GM23338 (cell line): Measurements from ENCODE around the gene REM2. TPM values are rescaled to one million over a fixed set of nuclear protein-coding genes. Genes with fewer than 3 reads are reported as not detected.
A peak's percentile ranks its signal among the peaks of the same experiment; 100 is the strongest.

Experiments
- ATAC-seq: fragments of 200-7000 bp; cut with Tn5 transposase; 3 replicates; pipeline ENCODE4 v1.9.1; 2020
- DNase-seq: peaks from one replicate; pipeline ENCODE4 v3.0.0-alpha.2; 2015; ENCODE audit warnings: low spot score
- H2AFZ ChIP-seq: fragments of 200-600 bp; sonication (generic); 2 replicates; pipeline ENCODE4 v1.8.0; 2016; ENCODE audit warnings: antibody characterized with exemption, mild to moderate bottlenecking, moderate library complexity
- H3F3A ChIP-seq: fragments of 200-600 bp; sonication (generic); replicated peaks from 2 replicates; pipeline ENCODE4 v1.8.0; 2017; ENCODE audit warnings: antibody characterized with exemption, mixed run types, low read depth
- H3K27ac ChIP-seq: fragments of 200-600 bp; sonication (generic); 2 replicates; pipeline ENCODE4 v1.6.1; 2016; ENCODE audit warnings: low read depth
- H3K27me3 ChIP-seq: fragments of 200-600 bp; sonication (generic); 2 replicates; pipeline ENCODE4 v1.8.0; 2016; ENCODE audit warnings: mild to moderate bottlenecking, mixed run types, moderate library complexity; ENCODE audit not compliant: insufficient read depth
- H3K36me3 ChIP-seq: fragments of 200-600 bp; sonication (generic); 2 replicates; pipeline ENCODE4 v1.8.0; 2016; ENCODE audit warnings: mild to moderate bottlenecking; ENCODE audit not compliant: insufficient read depth
- H3K4me1 ChIP-seq: fragments of 200-600 bp; sonication (generic); 2 replicates; pipeline ENCODE4 v1.8.0; 2016; ENCODE audit warnings: mild to moderate bottlenecking, moderate library complexity; ENCODE audit not compliant: insufficient read depth
- H3K4me2 ChIP-seq: fragments of 200-600 bp; sonication (generic); 2 replicates; pipeline ENCODE4 v1.7.1; 2017; ENCODE audit warnings: mixed run types
- H3K4me3 ChIP-seq: fragments of 200-600 bp; sonication (generic); 2 replicates; pipeline ENCODE4 v1.6.1; 2016; ENCODE audit warnings: mixed run types
- H3K79me2 ChIP-seq: fragments of 200-600 bp; sonication (generic); replicated peaks from 2 replicates; pipeline ENCODE4 v1.8.0; 2017; ENCODE audit warnings: mild to moderate bottlenecking; ENCODE audit not compliant: insufficient read depth
- H3K9me2 ChIP-seq: fragments of 200-600 bp; sonication (generic); 2 replicates; pipeline ENCODE4 v1.8.0; 2017; ENCODE audit not compliant: insufficient read depth
- H4K20me1 ChIP-seq: fragments of 200-600 bp; sonication (generic); replicated peaks from 2 replicates; pipeline ENCODE4 v1.8.0; 2017; ENCODE audit warnings: mild to moderate bottlenecking; ENCODE audit not compliant: insufficient read depth
- H3K27ac Mint-ChIP-seq: 2 replicates; pipeline ENCODE4 v1.8.0; 2020; ENCODE audit warnings: inconsistent platforms, mild to moderate bottlenecking, moderate library complexity, mixed read lengths
- H3K27me3 Mint-ChIP-seq: 3 replicates; pipeline ENCODE4 v1.8.0; 2022; ENCODE audit warnings: low read depth, mild to moderate bottlenecking, moderate library complexity, mixed read lengths, inconsistent platforms; ENCODE audit not compliant: insufficient read depth, poor library complexity
- H3K36me3 Mint-ChIP-seq: 3 replicates; pipeline ENCODE4 v1.8.0; 2021; ENCODE audit warnings: low read depth, mild to moderate bottlenecking, inconsistent platforms, moderate library complexity, mixed read lengths
- H3K4me1 Mint-ChIP-seq: 3 replicates; pipeline ENCODE4 v1.8.0; 2020; ENCODE audit warnings: mild to moderate bottlenecking, inconsistent platforms, mixed read lengths
- H3K4me3 Mint-ChIP-seq: 3 replicates; pipeline ENCODE4 v1.8.0; 2021; ENCODE audit warnings: moderate library complexity, mild to moderate bottlenecking, inconsistent platforms, mixed read lengths
- H3K9me3 Mint-ChIP-seq: 3 replicates; pipeline ENCODE4 v1.8.0; 2020; ENCODE audit warnings: moderate library complexity, mild to moderate bottlenecking, inconsistent platforms, mixed read lengths
- CREB1 ChIP-seq: fragments of 250-450 bp; sonication (Bioruptor Pico); IDR thresholded peaks from 2 replicates; pipeline ENCODE4 v1.5.0; 2020; ENCODE audit warnings: low read depth, mild to moderate bottlenecking, moderate library complexity
- CTCF ChIP-seq, 2 experiments: fragments of 200-600 bp in 1 of 2; sonication (generic) in 1 of 2; conservative IDR thresholded peaks; 2 replicates each; pipeline versions ENCODE4 v1.5.1 to v1.6.1; 2016 to 2017; ENCODE audit warnings: antibody characterized with exemption in 2 of 2, low read depth in 2 of 2, mild to moderate bottlenecking in 2 of 2, moderate library complexity in 1 of 2
- EZH2phosphoT487 ChIP-seq: fragments of 200-600 bp; sonication (generic); IDR thresholded peaks from one replicate; pipeline ENCODE4 v1.8.1; 2018; ENCODE audit warnings: antibody characterized with exemption; ENCODE audit not compliant: unreplicated experiment
- JUNB ChIP-seq: IDR thresholded peaks from one replicate; pipeline ENCODE4 v1.6.1; 2016; ENCODE audit warnings: antibody characterized with exemption; ENCODE audit not compliant: unreplicated experiment
- POLR2AphosphoS5 ChIP-seq: IDR thresholded peaks from 2 replicates; pipeline ENCODE4 v1.6.1; 2016; ENCODE audit warnings: antibody characterized with exemption, low read depth
- REST ChIP-seq: IDR thresholded peaks from one replicate; pipeline ENCODE4 v1.6.1; 2018; ENCODE audit warnings: antibody characterized with exemption; ENCODE audit not compliant: unreplicated experiment
- ZNF114 ChIP-seq: fragments of 250-450 bp; sonication (Bioruptor Pico); IDR thresholded peaks from 2 replicates; pipeline ENCODE4 v1.5.0; 2020; ENCODE audit warnings: mild to moderate bottlenecking, moderate library complexity
- polyA plus RNA-seq: library from polyadenylated mRNA; unstranded; fragments of >200 nt; fragmentation: Nextera tagmentation; extraction: Ambion mirVana; gene quantifications from 2 replicates; pipeline ENCODE4 v1.2.1, GENCODE V29; 2016
- total RNA-seq: library from RNA; depleted of rRNA; stranded (reverse); fragments of >200 nt; shearing (Covaris generic); gene quantifications from 2 replicates; pipeline ENCODE4 v1.2.3, GENCODE V29; 2014

The REM2 gene
- total and polyA plus RNA-seq, 2 experiments from 2014 or later = 0.31 to 2.9 TPM

- TF ChIP-seq ZNF114 (CRISPR knock-in tag) (no peak), CTCF (conservative IDR thresholded peaks at IDR 0.05; ENCODE audit: low read depth in 2 of 2) (no peak), REST (no peak)
These were observed 1.9 kb downstream of the REM2 start (continued) for GRCh38 chr14:22884738-22885523.

GRCh38 chr14:22885975-22886374 is 3.0 kb downstream of the REM2 start:
- Histone ChIP-seq H3F3A (peaks cover 8% of the 10 kb centered on the region), H2AFZ (peak overlapping the region; percentile 92), H3K36me3 (no peaks in the 10 kb centered on the region), H3K4me3 (peak overlapping the region; percentile 67), H3K4me2 (peak overlapping the region; percentile 82), H3K79me2 (no peaks in the 10 kb centered on the region), H3K9me2 (no peaks in the 10 kb centered on the region), H3K4me1 (peaks cover 28% of the 10 kb centered on the region), H3K27me3 (peaks cover 17% of the 10 kb centered on the region), H3K27ac (no peak overlapping the region), H4K20me1 (no peaks in the 10 kb centered on the region)
- peaks cover 9% of the 10 kb centered on the region; the same call in 2 of the 3 replicates for H3K36me3 Mint-ChIP-seq
- ATAC-seq (no peak), DNase-seq (no peak)
- peaks cover 44% of the 10 kb centered on the region for H3K4me1 Mint-ChIP-seq
- H3K27me3 Mint-ChIP-seq = peaks cover 32% of the 10 kb centered on the region
- no peaks in the 10 kb centered on the region; the same call in 2 of the 3 replicates for H3K9me3 Mint-ChIP-seq
- peak overlapping the region; percentile 63; the same call in 1 of the 2 replicates for H3K27ac Mint-ChIP-seq
- H3K4me3 Mint-ChIP-seq = peak overlapping the region; percentile 93
- TF ChIP-seq CTCF (conservative IDR thresholded peaks at IDR 0.05; ENCODE audit: low read depth in 2 of 2) (no peak), ZNF114 (CRISPR knock-in tag) (no peak), POLR2AphosphoS5 (no peak), REST (no peak), JUNB (no peak), CREB1 (CRISPR knock-in tag) (no peak), EZH2phosphoT487 (no peak)
